ENCODE data around the gene CDC16. TPM values are rescaled to one million over a fixed set of nuclear protein-coding genes. Genes with fewer than 3 reads are reported as not detected.

The CDC16 gene
- total and polyA plus RNA-seq, 9 of the 15 experiments (the other 6 are each of a cell fraction or from before 2014, with no cell fraction given) = 23.2 to 102 (median 51.6) TPM

GRCh38 chr13:114314074-114314912, 79.6 kb downstream of the CDC16 start, which contains the start of gene CHAMP1 (continued):
- no peak for TF ChIP-seq ZNF146 (CRISPR knock-in tag; IDR thresholded peaks at IDR 0.05; ENCODE audit: unreplicated experiment)
- TF ChIP-seq POLR2H (tag; IDR thresholded peaks at IDR 0.05; ENCODE audit: low read depth) = peak; percentile 86
- no peak for TF ChIP-seq MYBL2 (IDR thresholded peaks at IDR 0.05; ENCODE audit: low read depth)
- TF ChIP-seq MYBL2 (CRISPR knock-in tag; IDR thresholded peaks at IDR 0.05; ENCODE audit: borderline replicate concordance) = no peak
- TF ChIP-seq NR3C1 (CRISPR knock-in tag; IDR thresholded peaks at IDR 0.05) = peak; percentile 51; the same call in 1 of the 2 replicates
- peak; percentile 88 to 97 for TF ChIP-seq E2F6 (IDR thresholded peaks at IDR 0.05; ENCODE audit: borderline replicate concordance in 1 of 2, extremely low read depth in 1 of 2, insufficient read depth in 1 of 2, insufficient read length in 1 of 2, low read depth in 1 of 2, low read length in 1 of 2, poor library complexity in 1 of 2, severe bottlenecking in 1 of 2)
- TF ChIP-seq ZNF764 (CRISPR knock-in tag; IDR thresholded peaks at IDR 0.05; ENCODE audit: low read depth) = no peak
- TF ChIP-seq CTBP1 (IDR thresholded peaks at IDR 0.05; ENCODE audit: borderline replicate concordance) = peak; percentile 98
- peak; percentile 80 for TF ChIP-seq ZBTB40 (IDR thresholded peaks at IDR 0.05)
- no peak for TF ChIP-seq ZBTB40 (CRISPR knock-in tag; IDR thresholded peaks at IDR 0.05)
